ENCODE measurements around the gene CDC42BPB.

The CDC42BPB gene

GRCh38 chr14:102909911-102910310 lies 147.4 kb downstream of the CDC42BPB start:
- Histone ChIP-seq H3K36me3 (peaks cover 12% of the 10 kb centered on the region), H3K27me3 (no peaks in the 10 kb centered on the region), H3K4me1 (no peaks in the 10 kb centered on the region), H3K9me3 (no peaks in the 10 kb centered on the region), H3K4me3 (ENCODE audit: low read depth, low read length) (no peak overlapping the region)
- TF ChIP-seq CTCF (IDR thresholded peaks at IDR 0.05; ENCODE audit: low read depth, low read length), result no peak
- no peak for DNase-seq

- H3K4me3 ChIP-seq (ENCODE audit: low read depth, low read length), result no peak overlapping the region
- H3K4me1 ChIP-seq, result no peaks in the 10 kb centered on the region
- H3K36me3 ChIP-seq, result peaks cover 12% of the 10 kb centered on the region
- no peaks in the 10 kb centered on the region for H3K27me3 ChIP-seq
- TF ChIP-seq CTCF (IDR thresholded peaks at IDR 0.05; ENCODE audit: low read depth, low read length), result no peak
- no peak for DNase-seq
- H3K9me3 ChIP-seq, result no peaks in the 10 kb centered on the region
Observed at GRCh38 chr14:102909462-102909861, 147.9 kb downstream of the CDC42BPB start.

GRCh38 chr14:102908766-102909455 lies 148.4 kb downstream of the CDC42BPB start:
- Histone ChIP-seq H3K4me1 (no peaks in the 10 kb centered on the region), H3K4me3 (ENCODE audit: low read depth, low read length) (no peak overlapping the region), H3K9me3 (no peaks in the 10 kb centered on the region), H3K36me3 (peaks cover 12% of the 10 kb centered on the region), H3K27me3 (no peaks in the 10 kb centered on the region)
- DNase-seq, result no peak
- no peak for TF ChIP-seq CTCF (IDR thresholded peaks at IDR 0.05; ENCODE audit: low read depth, low read length)

GRCh38 chr14:102907980-102908730 lies 149.2 kb downstream of the CDC42BPB start:
- no peak for DNase-seq
- Histone ChIP-seq H3K36me3 (peaks cover 12% of the 10 kb centered on the region), H3K4me3 (ENCODE audit: low read depth, low read length) (no peak overlapping the region), H3K27me3 (no peaks in the 10 kb centered on the region), H3K4me1 (no peaks in the 10 kb centered on the region), H3K9me3 (no peaks in the 10 kb centered on the region)
- no peak for TF ChIP-seq CTCF (IDR thresholded peaks at IDR 0.05; ENCODE audit: low read depth, low read length)

GRCh38 chr14:102907303-102907844 lies 150.0 kb downstream of the CDC42BPB start:
- Histone ChIP-seq H3K4me3 (ENCODE audit: low read depth, low read length) (no peak overlapping the region), H3K36me3 (peaks cover 12% of the 10 kb centered on the region), H3K27me3 (no peaks in the 10 kb centered on the region), H3K9me3 (no peaks in the 10 kb centered on the region), H3K4me1 (no peaks in the 10 kb centered on the region)
- no peak for DNase-seq
- TF ChIP-seq CTCF (IDR thresholded peaks at IDR 0.05; ENCODE audit: low read depth, low read length), result no peak
